ENCODE results near the gene FBP2.
"Not testable (repeated sequence)": the region's sequence is repeated elsewhere in the genome, so short reads cannot be mapped to it uniquely, and the experiment has no call there.

Gene FBP2

GRCh38 chr9:94622087-94622800 is 28.6 kb upstream of the FBP2 start:
- TF ChIP-seq ZNF274 (IDR thresholded peaks at IDR 0.05; ENCODE audit: low read depth, low read length), result no peak
- no peak overlapping the region for H3K4me3 ChIP-seq (ENCODE audit: low read length)

- TF ChIP-seq ZNF274 (IDR thresholded peaks at IDR 0.05; ENCODE audit: low read depth, low read length), result no peak
Measured at GRCh38 chr9:94619026-94619425, 25.4 kb upstream of the FBP2 start.

GRCh38 chr9:94613003-94613402 is 19.4 kb upstream of the FBP2 start:
- no peak for TF ChIP-seq ZNF274 (IDR thresholded peaks at IDR 0.05; ENCODE audit: low read depth, low read length)
- H3K4me3 ChIP-seq (ENCODE audit: low read length), result no peak overlapping the region

More at GRCh38 chr9:94619026-94619425, 25.4 kb upstream of the FBP2 start:
- no peak overlapping the region for H3K4me3 ChIP-seq (ENCODE audit: low read length)

- H3K4me3 ChIP-seq (ENCODE audit: low read length), result no peak overlapping the region
- TF ChIP-seq ZNF274 (IDR thresholded peaks at IDR 0.05; ENCODE audit: low read depth, low read length), result no peak
Measured at GRCh38 chr9:94612071-94612470, 18.4 kb upstream of the FBP2 start.

- no peak for TF ChIP-seq ZNF274 (IDR thresholded peaks at IDR 0.05; ENCODE audit: low read depth, low read length)
- no peak overlapping the region for H3K4me3 ChIP-seq (ENCODE audit: low read length)
Measured at GRCh38 chr9:94611638-94612068, 18.0 kb upstream of the FBP2 start.

GRCh38 chr9:94610181-94610606 is 16.6 kb upstream of the FBP2 start:
- no peak overlapping the region for H3K4me3 ChIP-seq (ENCODE audit: low read length)
- TF ChIP-seq ZNF274 (IDR thresholded peaks at IDR 0.05; ENCODE audit: low read depth, low read length), result no peak

GRCh38 chr9:94607423-94607691 is 13.7 kb upstream of the FBP2 start:
- no peak overlapping the region for H3K4me3 ChIP-seq (ENCODE audit: low read length)
- no peak for TF ChIP-seq ZNF274 (IDR thresholded peaks at IDR 0.05; ENCODE audit: low read depth, low read length)

GRCh38 chr9:94606646-94607422 is 13.2 kb upstream of the FBP2 start:
- no peak for TF ChIP-seq ZNF274 (IDR thresholded peaks at IDR 0.05; ENCODE audit: low read depth, low read length)
- no peak overlapping the region for H3K4me3 ChIP-seq (ENCODE audit: low read length)

- H3K4me3 ChIP-seq (ENCODE audit: low read length), result no peak overlapping the region
- TF ChIP-seq ZNF274 (IDR thresholded peaks at IDR 0.05; ENCODE audit: low read depth, low read length), result no peak
Measured at GRCh38 chr9:94603259-94604160, 9.9 kb upstream of the FBP2 start.

- no peak for TF ChIP-seq ZNF274 (IDR thresholded peaks at IDR 0.05; ENCODE audit: low read depth, low read length)
- H3K4me3 ChIP-seq (ENCODE audit: low read length), result no peak overlapping the region
Measured at GRCh38 chr9:94602666-94603065, 9.0 kb upstream of the FBP2 start.

GRCh38 chr9:94600715-94601114 is 7.1 kb upstream of the FBP2 start:
- no peak overlapping the region for H3K4me3 ChIP-seq (ENCODE audit: low read length)
- no peak for TF ChIP-seq ZNF274 (IDR thresholded peaks at IDR 0.05; ENCODE audit: low read depth, low read length)

GRCh38 chr9:94600258-94600657 is 6.6 kb upstream of the FBP2 start:
- TF ChIP-seq ZNF274 (IDR thresholded peaks at IDR 0.05; ENCODE audit: low read depth, low read length), result no peak
- H3K4me3 ChIP-seq (ENCODE audit: low read length), result no peak overlapping the region

- TF ChIP-seq ZNF274 (IDR thresholded peaks at IDR 0.05; ENCODE audit: low read depth, low read length), result no peak
- no peak overlapping the region for H3K4me3 ChIP-seq (ENCODE audit: low read length)
Measured at GRCh38 chr9:94599102-94599501, 5.5 kb upstream of the FBP2 start.

GRCh38 chr9:94592683-94593082 is 941 bp downstream of the FBP2 start:
- H3K4me3 ChIP-seq (ENCODE audit: low read length), result not testable (repeated sequence)
